HepG2 (cell line): ENCODE data around the gene FAM117B.

Experiments used
- NR2C2 ChIP-seq: sonication (generic); formaldehyde crosslinking; IDR thresholded peaks from 2 replicates; pipeline ENCODE4 v1.4.0; 2020; ENCODE audit warnings: missing genetic modification reagents, mild to moderate bottlenecking, moderate library complexity, borderline replicate concordance
- PAWR ChIP-seq: sonication (generic); formaldehyde crosslinking; IDR thresholded peaks from 2 replicates; pipeline ENCODE4 v1.4.0; 2020; ENCODE audit warnings: missing genetic modification reagents, mild to moderate bottlenecking, borderline replicate concordance
- POLR2A ChIP-seq, 2 experiments: IDR thresholded peaks; 2 replicates each; pipeline ENCODE4 v1.6.1; 2011; ENCODE audit warnings: low read depth in 2 of 2, low read length in 2 of 2, mild to moderate bottlenecking in 1 of 2, moderate library complexity in 1 of 2; ENCODE audit not compliant: insufficient read depth in 1 of 2
- RELA ChIP-seq: sonication (generic); formaldehyde crosslinking; IDR thresholded peaks from 2 replicates; pipeline ENCODE4 v1.4.0; 2020; ENCODE audit warnings: missing genetic modification reagents
- SALL2 ChIP-seq: sonication (generic); formaldehyde crosslinking; IDR thresholded peaks from 2 replicates; pipeline ENCODE4 v1.8.1; 2023; ENCODE audit warnings: mild to moderate bottlenecking, missing genetic modification reagents, inconsistent platforms
- SATB2 ChIP-seq: sonication (generic); formaldehyde crosslinking; IDR thresholded peaks from 2 replicates; pipeline ENCODE4 v1.5.0; 2020; ENCODE audit warnings: missing genetic modification reagents
- SOX6 ChIP-seq, 2 experiments: fragments of 450-650 bp in 1 of 2; sonication (generic) in 1 of 2; formaldehyde crosslinking in 1 of 2; IDR thresholded peaks; 2 replicates each; pipeline versions ENCODE4 v1.4.0 to v1.6.1; 2017 to 2020; ENCODE audit warnings: antibody characterized with exemption in 1 of 2, mild to moderate bottlenecking in 1 of 2, missing genetic modification reagents in 1 of 2

GRCh38 chr2:202814226-202814625, 179.5 kb downstream of the FAM117B start:
- TF ChIP-seq SATB2 (no peak), SOX6 (IDR thresholded peaks at IDR 0.05) (no peak), SOX6 (CRISPR knock-in tag; IDR thresholded peaks at IDR 0.05) (no peak), POLR2A (IDR thresholded peaks at IDR 0.05; ENCODE audit: insufficient read depth in 1 of 2, low read depth in 2 of 2, low read length in 2 of 2) (no peak), RELA (no peak), SALL2 (no peak), PAWR (no peak), NR2C2 (CRISPR knock-in tag) (no peak)
